Muscle layer of colon (tissue), 2 donors: ENCODE data around the gene NOTCH4.
"Not testable (repeated sequence)": the region's sequence is repeated elsewhere in the genome, so short reads cannot be mapped to it uniquely, and the experiment has no call there.

ENCODE experiments used
- H3K27ac ChIP-seq: one replicate; pipeline ENCODE4 v1.7.0; 2013; ENCODE audit warnings: low read depth, mild to moderate bottlenecking, low read length, moderate library complexity
- H3K27me3 ChIP-seq, 2 donors: one replicate each; pipeline ENCODE4 v1.7.0; 2013; ENCODE audit warnings: low read length in 2 of 2, mild to moderate bottlenecking in 2 of 2; ENCODE audit not compliant: insufficient read depth in 2 of 2, control insufficient read depth in 1 of 2
- H3K36me3 ChIP-seq: one replicate; pipeline ENCODE4 v1.7.0; 2013; ENCODE audit warnings: mild to moderate bottlenecking, low read length; ENCODE audit not compliant: insufficient read depth
- H3K4me1 ChIP-seq: one replicate; pipeline ENCODE4 v1.7.0; 2013; ENCODE audit warnings: mild to moderate bottlenecking, low read length; ENCODE audit not compliant: insufficient read depth
- H3K4me3 ChIP-seq, 2 donors: one replicate each; pipeline ENCODE4 v1.7.0; 2013; ENCODE audit warnings: low read length in 2 of 2, low read depth in 1 of 2, mild to moderate bottlenecking in 1 of 2, moderate library complexity in 1 of 2
- H3K9ac ChIP-seq: one replicate; pipeline ENCODE4 v1.7.0; 2013; ENCODE audit warnings: low read length
- H3K9me3 ChIP-seq: one replicate; pipeline ENCODE4 v1.7.0; 2013; ENCODE audit warnings: mild to moderate bottlenecking, low read length
- donor health status: abdominal sarcoma.
- donor health status: Adenocarcinoma of cecum.

The NOTCH4 gene

GRCh38 chr6:32198866-32199265 lies 25.0 kb downstream of the NOTCH4 start:
- Histone ChIP-seq H3K9me3 (no peaks in the 10 kb centered on the region), H3K4me1 (peaks cover 23% of the 10 kb centered on the region), H3K27ac (no peak overlapping the region), H3K4me3 (no peak overlapping the region), H3K9ac (no peak overlapping the region), H3K27me3 (no peaks in the 10 kb centered on the region), H3K36me3 (no peaks in the 10 kb centered on the region)

- H3K4me3 ChIP-seq = no peak overlapping the region
- no peak overlapping the region for H3K9ac ChIP-seq
- no peak overlapping the region for H3K27ac ChIP-seq
- no peaks in the 10 kb centered on the region for H3K9me3 ChIP-seq
- no peaks in the 10 kb centered on the region for H3K27me3 ChIP-seq
- peaks cover 23% of the 10 kb centered on the region for H3K4me1 ChIP-seq
- H3K36me3 ChIP-seq = no peaks in the 10 kb centered on the region
Measured at GRCh38 chr6:32198345-32198696, 25.5 kb downstream of the NOTCH4 start.

- Histone ChIP-seq H3K4me3 (peak overlapping the region; percentile 70 to 91), H3K9ac (peak overlapping the region; percentile 100), H3K36me3 (no peaks in the 10 kb centered on the region), H3K4me1 (peaks cover 23% of the 10 kb centered on the region), H3K27me3 (no peaks in the 10 kb centered on the region), H3K27ac (peak overlapping the region; percentile 97), H3K9me3 (no peaks in the 10 kb centered on the region)
Measured at GRCh38 chr6:32196682-32197616, 26.9 kb downstream of the NOTCH4 start.

- peaks cover 27% of the 10 kb centered on the region for H3K4me1 ChIP-seq
- peak overlapping the region; percentile 70 to 91 for H3K4me3 ChIP-seq
- no peaks in the 10 kb centered on the region for H3K36me3 ChIP-seq
- H3K27ac ChIP-seq = peak overlapping the region; percentile 97
- no peaks in the 10 kb centered on the region for H3K9me3 ChIP-seq
- peak overlapping the region; percentile 100 for H3K9ac ChIP-seq
- no peaks in the 10 kb centered on the region for H3K27me3 ChIP-seq
Measured at GRCh38 chr6:32195902-32196681, 27.8 kb downstream of the NOTCH4 start.

- no peaks in the 10 kb centered on the region for H3K36me3 ChIP-seq
- no peak overlapping the region for H3K9ac ChIP-seq
- no peaks in the 10 kb centered on the region for H3K27me3 ChIP-seq
- peaks cover 31% of the 10 kb centered on the region for H3K4me1 ChIP-seq
- H3K27ac ChIP-seq = peak overlapping the region; percentile 99
- H3K9me3 ChIP-seq = no peaks in the 10 kb centered on the region
- H3K4me3 ChIP-seq = peak overlapping the region in 1 of 2 donors; percentile 62
Measured at GRCh38 chr6:32195652-32195901, 28.3 kb downstream of the NOTCH4 start.

- Histone ChIP-seq H3K4me3 (peak overlapping the region; percentile 43 to 62), H3K9me3 (no peaks in the 10 kb centered on the region), H3K36me3 (no peaks in the 10 kb centered on the region), H3K27ac (peak overlapping the region; percentile 99), H3K4me1 (peaks cover 31% of the 10 kb centered on the region), H3K27me3 (no peaks in the 10 kb centered on the region), H3K9ac (peak overlapping the region; percentile 68)
Measured at GRCh38 chr6:32194825-32195651, 28.8 kb downstream of the NOTCH4 start.

GRCh38 chr6:32194388-32194787 lies 29.5 kb downstream of the NOTCH4 start:
- Histone ChIP-seq H3K4me3 (peak overlapping the region; percentile 43 to 62), H3K9me3 (no peaks in the 10 kb centered on the region), H3K36me3 (no peaks in the 10 kb centered on the region), H3K27me3 (no peaks in the 10 kb centered on the region), H3K4me1 (peaks cover 31% of the 10 kb centered on the region), H3K27ac (peak overlapping the region; percentile 99), H3K9ac (peak overlapping the region; percentile 68)

- Histone ChIP-seq H3K4me1 (peaks cover 37% of the 10 kb centered on the region), H3K27ac (peak overlapping the region; percentile 27), H3K4me3 (peak overlapping the region in 1 of 2 donors; percentile 47)
- H3K36me3 ChIP-seq, H3K27me3 ChIP-seq, H3K9me3 ChIP-seq, H3K9ac ChIP-seq: not testable (repeated sequence)
Measured at GRCh38 chr6:32193096-32193495, 30.8 kb downstream of the NOTCH4 start.

- H3K36me3 ChIP-seq = peaks cover 4% of the 10 kb centered on the region
- H3K9me3 ChIP-seq = no peaks in the 10 kb centered on the region
- peak within 1 kb of the TSS; percentile 27 for H3K27ac ChIP-seq
- H3K27me3 ChIP-seq = no peaks in the 10 kb centered on the region
- H3K9ac ChIP-seq = peak within 1 kb of the TSS; percentile 4
- H3K4me3 ChIP-seq = peak within 1 kb of the TSS in 1 of 2 donors; percentile 47
- H3K4me1 ChIP-seq = peaks cover 41% of the 10 kb centered on the region
Measured at GRCh38 chr6:32192608-32193039, 31.2 kb downstream of the NOTCH4 start, which contains the start of gene GPSM3. GPSM3 (minus strand) TSS chr6:32192643; CDS start chr6:32192513, 130 bp downstream.

GRCh38 chr6:32191696-32192607 lies 31.9 kb downstream of the NOTCH4 start:
- peak overlapping the region; percentile 4 for H3K9ac ChIP-seq
- peak overlapping the region in 1 of 2 donors; percentile 47 for H3K4me3 ChIP-seq
- peaks cover 44% of the 10 kb centered on the region for H3K4me1 ChIP-seq
- no peaks in the 10 kb centered on the region for H3K27me3 ChIP-seq
- peak overlapping the region; percentile 27 for H3K27ac ChIP-seq
- no peaks in the 10 kb centered on the region for H3K9me3 ChIP-seq
- H3K36me3 ChIP-seq = peaks cover 11% of the 10 kb centered on the region
